ENCODE results near the gene MCM3AP.
A peak's percentile ranks its signal among the peaks of the same experiment; 100 is the strongest.

Gene MCM3AP

DNA sequence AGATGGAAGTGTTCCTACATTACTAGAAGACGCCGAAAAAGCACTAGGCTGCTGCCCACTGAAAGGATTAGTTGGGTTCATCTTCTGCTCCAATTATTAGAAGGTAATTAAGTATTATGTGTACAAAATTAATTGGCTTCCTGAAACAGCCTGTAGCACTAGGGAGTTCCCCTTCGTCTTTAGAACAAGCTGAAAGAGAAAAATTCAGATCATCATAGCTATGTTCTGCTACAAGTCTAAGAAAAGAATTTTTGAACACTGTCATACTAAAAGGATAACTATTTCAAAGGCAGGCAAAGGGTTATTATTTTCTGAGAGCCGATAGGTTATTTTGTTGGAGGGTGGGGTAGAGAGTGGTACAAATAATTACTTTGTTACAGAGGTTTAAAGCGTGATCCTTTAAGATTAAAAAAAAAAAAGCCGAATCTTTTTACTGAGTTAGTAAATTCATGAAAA is at the start of gene MCM3AP:
TSS of gene MCM3AP (minus strand) at position 406 of the 456 bp plus-strand sequence. CDS start at position 81, 325 bp downstream.
- no peak for DNase-seq

DNA sequence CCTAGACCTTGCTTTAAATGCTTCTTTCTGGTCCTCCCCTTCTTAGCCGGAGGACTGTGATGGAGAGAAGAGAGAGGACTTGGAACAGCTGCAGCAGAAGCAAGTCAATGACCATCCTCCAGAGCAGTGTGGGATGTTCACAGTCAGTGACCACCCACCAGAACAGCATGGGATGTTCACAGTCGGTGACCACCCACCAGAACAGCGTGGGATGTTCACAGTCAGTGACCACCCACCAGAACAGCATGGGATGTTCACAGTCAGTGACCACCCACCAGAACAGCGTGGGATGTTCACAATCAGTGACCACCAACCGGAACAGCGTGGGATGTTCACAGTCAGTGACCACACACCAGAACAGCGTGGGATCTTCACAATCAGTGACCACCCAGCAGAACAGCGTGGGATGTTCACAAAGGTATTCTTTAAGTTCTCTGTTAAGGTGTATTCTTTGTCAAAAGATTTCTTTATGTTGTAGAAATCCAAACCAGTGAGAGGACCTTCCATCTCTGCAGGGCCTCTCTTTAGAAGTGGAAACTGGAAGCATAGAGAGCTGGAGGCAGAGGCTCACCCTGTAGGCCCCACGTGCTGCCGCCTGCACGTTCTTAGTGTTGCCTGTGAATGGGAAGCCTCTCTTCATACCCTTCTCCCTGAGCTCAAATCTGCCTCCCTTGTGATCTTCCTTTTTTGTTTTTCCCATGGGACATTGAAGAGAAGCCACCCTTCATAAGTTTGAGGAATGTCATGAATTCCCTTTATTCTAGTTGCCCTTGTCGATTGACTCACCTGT is 49.1 kb upstream of the MCM3AP start:
- DNase-seq, result no peak

DNA sequence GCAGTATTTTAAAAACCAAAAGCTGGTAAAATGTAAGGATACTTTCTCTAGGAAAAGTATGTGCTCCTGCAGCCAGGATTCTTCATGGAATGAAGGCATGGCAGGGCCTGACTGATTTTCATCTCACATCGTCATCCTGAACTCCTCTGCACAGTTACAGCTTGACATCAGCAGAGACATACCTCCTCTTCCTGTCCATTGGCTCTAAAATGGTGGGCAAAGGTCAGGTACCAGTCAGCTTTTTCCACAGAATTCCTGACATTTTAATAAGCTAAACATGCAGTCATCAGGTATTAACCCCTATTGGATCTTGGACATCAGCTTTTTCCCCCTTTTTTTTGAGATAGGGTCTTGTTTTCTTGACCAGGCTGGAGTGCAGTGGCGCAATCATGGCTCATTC is 44.4 kb upstream of the MCM3AP start:
- DNase-seq, result no peak

DNA sequence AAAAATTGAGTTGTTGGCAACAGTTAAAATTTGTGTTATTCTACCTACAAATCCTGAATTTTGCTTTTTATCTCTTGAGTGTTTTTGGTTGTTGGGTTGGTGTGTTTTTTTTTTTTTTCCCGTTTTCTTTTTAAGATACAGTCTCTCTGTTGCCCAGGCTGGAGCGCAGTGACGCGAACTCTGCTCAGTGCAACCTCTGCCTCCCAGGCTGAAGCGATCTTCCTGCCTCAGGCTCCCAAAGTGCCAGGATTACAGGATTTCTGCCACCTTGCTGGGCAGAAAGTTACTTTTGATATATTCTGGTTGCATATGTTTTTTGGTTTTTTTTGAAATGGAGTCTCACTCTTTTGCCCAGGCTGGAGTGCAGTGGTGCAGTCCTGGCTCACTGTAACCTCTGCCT is 42.7 kb upstream of the MCM3AP start:
- no peak for DNase-seq

DNA sequence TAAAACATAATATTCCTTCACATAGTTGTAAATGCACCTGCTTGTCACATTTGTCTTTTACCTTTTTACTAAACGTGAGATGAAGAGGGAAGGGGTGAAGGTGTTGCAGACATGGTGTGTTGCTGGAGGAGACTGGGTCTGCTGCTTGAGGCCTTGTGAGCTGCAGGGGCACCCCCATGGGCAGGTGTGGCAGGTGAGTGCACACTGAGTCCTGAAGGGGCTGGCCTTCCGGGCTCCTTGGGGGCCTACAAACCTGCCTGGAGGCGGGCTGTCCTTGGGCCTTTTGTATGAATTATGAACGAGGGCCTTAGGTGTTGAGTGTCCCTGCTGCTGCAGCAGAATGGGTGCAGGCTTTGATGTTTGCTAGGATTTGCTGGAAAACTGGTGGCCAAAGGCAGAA is 42.3 kb upstream of the MCM3AP start:
- DNase-seq, result no peak

DNA sequence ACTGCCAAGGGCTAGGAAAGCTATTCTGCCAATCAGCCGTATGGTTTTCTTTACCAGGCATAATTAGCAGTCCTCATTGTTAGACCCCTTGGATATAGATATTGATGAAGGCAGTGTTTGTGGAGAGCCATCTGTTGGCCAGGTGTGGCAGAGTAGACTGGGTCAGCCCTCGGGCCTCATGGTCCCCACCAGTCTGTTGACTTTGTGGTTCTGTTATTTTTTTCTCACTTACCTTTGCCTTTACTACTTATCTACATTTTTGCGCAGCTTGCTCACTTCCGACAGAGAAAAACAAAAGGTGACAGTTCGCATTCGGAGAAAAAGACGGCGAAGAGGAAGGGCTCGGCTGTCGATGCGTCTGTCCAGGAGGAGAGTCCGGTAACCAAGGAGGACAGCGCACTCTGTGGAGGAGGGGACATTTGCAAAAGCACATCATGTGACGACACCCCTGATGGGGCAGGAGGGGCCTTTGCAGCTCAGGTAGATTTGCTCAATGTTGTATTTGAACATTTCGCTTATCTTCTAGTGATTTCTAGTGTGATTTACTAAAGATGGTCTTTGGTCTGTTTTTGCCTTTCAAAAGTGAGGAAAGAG is 40.8 kb upstream of the MCM3AP start:
- no peak for DNase-seq

DNA sequence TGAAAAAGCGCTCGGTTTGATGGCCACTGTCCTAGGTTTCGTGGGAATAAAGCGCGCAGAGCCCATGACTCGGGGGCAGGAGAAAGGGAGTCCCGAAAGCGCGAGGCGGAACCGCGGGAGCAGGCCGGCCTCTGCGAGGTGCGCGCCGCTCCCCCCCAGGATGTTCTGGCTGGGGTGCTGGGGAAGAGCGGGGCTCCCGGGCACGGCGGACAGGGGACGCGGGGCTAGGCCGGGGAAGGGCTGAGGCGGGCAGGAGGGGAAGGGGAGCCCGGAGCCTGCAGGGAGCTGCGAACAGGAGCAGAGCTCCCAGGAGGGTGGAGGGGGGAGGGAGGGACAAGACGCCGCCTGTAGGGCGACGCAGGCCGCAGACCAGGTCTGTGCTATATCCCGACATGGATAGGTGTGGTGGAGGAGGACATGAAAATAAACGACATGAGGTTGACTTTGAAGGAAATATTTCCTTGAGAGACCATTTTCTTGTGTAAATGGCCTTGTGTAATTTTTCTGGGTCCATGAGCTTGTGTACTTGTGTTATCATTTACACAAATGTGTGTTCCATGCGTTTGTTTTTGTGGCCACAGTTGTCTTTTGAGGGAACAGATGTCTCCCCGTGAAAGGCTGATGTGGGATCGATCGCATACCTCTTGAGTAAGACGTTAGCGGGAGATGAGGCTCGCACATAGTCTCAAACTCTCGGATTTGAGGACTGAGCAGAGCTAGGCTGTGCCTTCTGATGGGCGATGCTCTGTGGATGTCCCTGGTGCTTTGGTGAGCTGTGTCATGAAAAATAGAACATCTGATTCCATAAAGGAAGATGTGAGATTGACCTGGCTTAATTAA is 39.9 kb upstream of the MCM3AP start:
- DNase-seq, result peak in 1 of 2 experiments; percentile 58

DNA sequence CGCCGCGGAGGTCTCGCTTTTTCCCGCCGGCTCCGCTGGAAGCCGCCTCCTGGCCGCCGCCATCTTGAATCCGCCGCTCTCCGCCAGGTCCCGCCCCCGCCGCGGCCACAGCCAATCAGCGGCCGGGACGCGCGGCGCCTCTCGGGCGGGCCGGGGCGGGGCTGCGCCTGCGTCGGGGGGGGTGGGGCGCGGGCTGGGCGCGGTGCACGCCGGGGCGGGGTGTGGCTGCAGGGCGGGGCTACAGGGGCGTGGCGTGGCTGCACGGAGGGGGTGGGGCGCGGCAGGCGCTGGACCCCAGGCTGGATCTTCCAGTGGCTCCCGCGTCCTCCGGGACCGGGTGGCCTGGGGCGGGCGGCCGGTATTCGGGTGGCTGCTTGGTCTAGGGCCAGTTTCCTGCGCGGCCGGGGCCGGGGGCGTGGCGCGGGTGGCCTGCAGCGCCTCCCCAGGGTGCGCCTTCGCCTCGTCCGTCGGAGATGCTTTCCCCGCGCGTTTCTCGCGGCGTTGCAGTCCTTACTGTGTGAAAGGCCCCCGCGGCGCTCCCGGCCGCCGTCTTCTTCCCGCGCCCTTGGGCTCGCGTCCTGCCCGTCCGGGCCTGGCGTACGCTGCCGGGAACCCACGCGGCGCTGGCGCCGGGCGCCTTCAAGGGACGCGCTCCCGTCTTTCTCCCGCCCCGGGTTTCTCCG is 39.1 kb upstream of the MCM3AP start:
- peak; percentile 56 to 58 for DNase-seq

DNA sequence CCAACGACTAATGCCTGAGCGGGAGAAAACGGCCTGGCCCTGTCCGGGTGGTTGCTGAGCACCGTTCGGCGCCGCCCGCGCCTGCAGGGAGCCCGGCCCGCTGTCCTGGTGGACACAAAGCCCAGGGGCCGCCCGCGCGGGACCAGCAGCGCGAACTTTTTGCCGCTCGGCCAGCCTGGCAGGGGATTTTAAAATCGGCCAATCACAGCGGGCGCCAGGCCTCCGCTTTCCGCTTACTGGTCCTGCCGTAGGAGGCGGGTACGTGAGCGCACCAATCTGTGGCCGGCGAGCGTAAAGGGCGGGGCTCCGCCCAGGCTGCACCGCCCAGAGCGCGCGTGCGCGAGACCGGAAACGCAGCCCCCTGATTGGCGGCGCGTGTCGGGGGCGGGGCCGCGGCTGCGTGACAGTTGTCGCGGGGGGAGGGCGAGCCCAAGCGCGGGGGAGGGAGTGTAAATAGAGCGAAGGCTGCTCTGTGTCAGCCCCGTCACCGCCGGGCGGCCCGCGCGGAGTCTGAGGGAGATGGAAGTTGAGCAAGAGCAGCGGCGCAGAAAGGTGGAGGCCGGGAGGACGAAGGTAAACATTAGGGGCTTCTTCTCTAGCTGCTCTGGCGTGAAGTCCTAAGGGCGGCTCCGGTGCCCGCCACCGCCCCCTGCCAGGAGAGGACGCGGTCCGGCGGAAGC is 38.4 kb upstream of the MCM3AP start, which contains the start of the genes C21orf58 and PCNT:
TSS of gene C21orf58 (minus strand) at position 161 of the 680 bp plus-strand sequence. CDS start 1,132 bp downstream, outside the sequence.
TSS of gene PCNT (plus strand) at position 447 of the 680 bp plus-strand sequence. CDS start at position 520, 73 bp downstream.
- DNase-seq, result peak; percentile 95 to 97

DNA sequence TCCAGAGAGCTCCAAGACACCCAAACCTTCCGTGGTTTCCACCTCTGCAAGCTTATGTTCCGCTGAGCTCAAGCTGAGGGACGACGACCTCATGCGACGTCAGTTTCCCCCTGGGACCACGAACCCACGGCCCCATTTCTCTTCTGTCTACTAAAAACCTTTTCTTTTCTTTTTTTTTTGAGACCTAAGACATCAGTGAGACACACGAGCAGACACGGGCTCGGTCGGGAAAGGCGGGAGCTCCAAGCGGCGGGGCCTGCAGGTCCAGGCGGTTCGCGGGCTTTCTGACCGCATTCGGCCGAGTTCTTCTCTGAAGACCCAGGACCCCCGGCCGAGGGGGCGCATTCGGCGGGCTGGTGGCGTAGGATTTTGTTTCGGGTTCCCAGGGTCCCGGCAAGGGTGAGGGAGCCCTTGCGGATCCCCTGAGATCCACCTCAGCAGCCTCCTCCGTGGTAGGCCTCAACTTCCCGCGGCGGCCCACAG is 37.9 kb upstream of the MCM3AP start:
- no peak for DNase-seq

DNA sequence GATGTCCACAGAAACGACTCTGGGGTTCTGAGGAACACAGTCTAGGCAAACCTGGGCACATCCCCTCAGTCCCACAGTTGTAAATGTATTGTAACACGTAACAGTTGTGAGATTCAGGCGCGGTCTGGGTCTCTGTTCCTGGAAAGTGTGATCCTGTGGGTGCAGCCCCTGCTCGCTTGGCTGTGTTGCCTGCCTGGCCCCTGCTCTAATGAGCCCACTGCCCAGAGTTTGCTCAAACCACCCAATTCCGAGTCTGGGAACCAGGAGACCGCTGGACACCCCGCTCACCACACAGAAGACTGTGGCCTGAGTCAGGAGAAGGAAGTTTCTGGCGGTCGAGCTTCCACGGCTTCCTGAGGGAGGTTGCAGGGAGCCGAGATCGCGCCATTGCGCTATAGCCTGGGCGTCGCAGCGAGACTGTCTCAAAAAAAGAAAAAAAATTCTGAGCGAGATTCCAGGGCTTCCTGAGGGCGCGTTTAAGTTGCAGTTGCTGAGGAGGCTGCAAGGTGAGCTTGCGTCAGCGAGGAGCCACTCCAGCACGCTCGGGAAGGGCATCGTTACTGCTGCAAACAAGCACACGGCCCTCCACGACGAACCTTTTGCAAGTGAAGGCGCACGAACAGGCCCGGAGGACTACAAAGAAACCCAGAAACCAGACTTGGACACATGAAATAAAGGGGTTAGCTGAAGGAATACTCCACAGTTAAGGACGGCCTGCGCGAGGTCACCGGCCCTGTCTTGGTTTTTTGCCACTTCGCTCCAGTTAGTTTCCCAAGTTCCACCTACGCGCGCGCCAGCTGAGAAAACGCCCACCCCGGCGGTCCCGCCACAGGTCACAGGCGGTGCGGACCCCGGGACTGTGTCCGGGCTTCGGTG is 37.2 kb upstream of the MCM3AP start:
- DNase-seq, result peak in 1 of 2 experiments; percentile 21

DNA sequence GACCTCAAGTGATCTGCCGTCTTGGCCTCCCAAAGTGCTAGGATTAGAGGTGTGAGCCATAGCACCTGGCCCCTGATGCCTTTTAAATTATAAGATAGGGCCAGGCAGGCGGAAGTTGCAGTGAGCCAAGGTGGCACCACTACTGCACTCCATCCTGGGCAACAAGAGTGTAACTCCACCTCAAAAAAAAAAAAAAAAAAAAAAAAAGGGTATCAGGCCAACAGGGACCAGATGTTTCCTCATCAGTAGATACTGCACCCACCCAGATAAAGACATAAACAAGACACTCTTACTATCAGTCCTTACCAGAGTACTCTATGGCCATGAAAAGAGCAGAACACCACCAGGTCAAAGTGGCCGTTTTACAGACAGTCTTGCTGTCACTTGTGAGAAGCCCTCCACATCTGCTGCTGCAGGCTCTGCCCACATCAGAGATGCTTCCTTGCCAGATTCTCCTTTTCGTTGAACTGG is 35.0 kb upstream of the MCM3AP start:
- DNase-seq, result no peak

DNA sequence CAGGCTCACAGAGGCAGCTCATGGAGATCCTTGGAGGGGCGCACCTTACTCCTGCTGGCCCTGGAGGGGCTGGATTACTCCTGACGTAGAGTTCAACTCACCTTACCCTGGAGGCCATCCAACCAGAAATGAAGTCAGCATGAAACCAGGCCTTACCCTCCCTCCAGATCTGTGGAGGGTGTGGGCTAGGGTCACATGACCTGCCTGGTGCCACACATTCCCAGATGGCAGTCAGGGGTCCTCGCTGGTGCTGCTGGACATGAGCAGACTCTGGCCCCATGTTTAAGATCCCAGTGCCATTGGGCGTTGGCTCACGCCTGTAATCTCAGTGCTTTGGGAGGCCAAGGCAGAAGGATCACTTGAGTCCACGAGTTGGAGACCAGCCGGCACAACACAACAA is 33.8 kb upstream of the MCM3AP start:
- no peak for DNase-seq

DNA sequence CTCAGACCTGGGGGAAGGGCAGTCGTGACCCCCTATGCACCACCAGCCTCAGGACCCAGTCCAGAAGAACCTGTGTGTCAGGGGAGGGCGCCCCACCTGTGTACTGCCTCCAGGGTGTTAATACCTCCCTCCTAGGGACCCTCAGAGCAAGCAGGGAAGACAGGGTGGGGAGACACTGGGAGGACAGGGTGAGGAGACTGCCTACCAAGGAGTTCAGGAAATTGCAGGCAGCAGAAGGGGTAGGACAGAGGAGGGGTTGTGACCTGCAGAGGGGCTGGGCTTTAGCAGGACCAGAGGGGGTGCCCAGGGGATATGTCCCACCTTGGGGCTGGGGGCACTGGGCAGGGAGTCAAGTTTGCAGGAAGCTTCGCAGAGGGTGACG is 33.0 kb upstream of the MCM3AP start:
- DNase-seq, result no peak

DNA sequence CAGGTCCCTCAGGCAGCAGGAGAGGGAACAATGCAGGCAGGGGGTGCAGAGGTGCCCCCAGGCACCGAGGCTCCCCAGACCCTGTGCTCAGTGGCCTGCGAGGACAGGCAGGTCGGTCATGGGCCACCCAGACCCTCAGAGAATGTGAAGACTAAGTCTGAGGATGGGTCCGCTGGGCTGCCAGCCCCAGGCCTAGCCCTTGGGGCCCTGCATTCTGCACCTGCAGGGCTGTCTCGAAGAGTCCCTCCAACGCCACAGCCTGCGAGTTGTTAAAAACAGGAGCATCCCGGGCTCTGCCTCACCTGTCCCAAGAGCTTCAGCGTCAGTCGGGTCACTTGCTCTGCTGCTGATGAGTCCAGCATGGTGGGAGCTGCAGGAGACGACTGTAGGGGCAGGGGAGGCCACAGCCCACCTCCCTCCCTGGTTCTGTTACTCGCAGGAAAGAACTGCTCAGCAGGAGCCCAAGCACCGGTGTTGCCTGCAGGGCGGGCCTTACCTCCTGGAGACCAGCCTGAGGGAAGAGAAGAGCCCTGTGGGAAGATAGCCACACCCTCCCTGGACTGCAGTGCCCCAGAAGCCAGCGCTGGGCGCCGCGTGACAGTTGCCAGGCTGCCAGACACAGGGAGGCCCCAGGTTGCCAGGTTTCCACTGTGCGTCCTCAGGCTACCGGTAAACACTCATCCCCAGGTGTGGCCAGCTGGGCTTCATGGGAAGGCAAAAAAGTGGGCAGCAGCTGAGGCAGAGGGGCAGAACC is 32.5 kb upstream of the MCM3AP start:
- no peak for DNase-seq

DNA sequence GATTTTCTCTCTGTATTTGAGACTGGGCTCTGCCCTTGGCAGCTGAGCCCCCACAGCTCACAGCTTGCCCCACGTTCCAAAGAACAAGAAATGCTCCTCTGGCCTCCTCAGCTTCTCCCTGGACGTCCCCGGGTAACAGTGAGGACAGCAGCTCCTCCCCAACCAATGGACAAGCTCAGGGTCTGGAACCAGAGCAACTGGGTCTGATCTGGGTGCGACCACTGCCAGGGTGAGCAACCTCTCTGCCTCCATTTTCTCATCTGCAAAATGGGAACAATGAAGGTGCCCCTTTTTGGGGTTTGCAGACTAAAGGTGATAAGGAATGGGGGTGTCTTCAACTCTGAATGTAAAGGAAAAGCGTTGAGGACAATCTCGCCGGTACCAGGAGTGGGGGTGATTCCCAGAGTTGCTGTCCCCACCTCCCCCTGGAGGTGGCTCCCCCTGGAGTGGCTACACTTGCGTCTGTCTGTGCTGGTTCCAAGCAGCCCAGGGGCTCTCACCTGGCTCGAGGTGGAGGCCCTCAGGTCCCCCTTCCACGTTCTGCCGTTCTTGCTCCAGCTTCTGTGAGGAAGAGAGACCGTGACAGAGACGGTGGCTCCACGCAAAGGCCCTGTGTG is 31.4 kb upstream of the MCM3AP start:
- no peak for DNase-seq

DNA sequence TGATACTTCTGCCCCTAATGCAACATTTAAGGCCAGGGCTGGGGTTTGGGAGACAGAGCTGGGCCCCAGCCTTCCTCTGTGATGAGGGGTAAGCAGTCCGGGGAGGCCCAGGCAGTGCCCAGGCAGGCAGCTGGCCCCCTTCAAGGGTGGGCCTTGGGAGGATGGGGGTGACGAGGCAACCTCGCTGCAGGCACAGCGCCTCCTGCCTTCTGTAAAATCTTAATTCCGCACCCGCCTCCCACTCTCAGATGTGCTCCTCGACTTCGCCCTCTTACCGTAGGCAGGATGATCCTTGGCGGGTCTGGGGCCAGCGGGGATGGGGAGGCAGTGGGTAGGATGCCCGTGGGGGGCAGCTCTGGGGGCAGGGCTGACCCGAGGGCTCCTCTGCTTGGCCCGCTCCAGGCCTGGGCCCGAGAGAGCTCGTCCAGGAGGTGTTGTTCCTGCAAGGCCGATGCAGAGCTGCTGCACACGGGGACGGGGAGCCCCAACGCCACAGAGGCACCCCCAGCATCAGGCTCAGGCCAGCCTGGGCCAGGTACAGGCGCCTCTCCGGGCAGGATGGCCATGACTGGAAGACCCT is 29.1 kb upstream of the MCM3AP start:
- no peak for DNase-seq

DNA sequence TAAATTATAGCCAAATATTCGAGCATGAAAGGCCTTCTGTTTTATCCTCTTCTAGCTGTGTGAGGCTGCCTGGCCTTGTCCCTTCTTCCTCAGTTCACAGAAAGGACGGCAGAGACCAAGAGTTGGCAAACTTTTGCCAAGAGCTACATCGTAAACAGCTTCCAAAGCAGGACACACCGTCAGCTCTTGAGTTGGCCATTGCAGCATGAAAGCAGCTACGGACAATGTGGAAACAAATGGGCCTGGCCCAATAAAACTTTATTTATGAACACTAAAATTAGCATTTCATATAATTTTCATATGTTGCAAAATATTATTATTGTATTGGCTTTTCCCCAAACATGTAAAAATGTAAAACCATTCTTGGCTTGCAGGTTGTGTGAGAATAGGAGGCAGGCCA is 27.5 kb upstream of the MCM3AP start:
- DNase-seq, result no peak

DNA sequence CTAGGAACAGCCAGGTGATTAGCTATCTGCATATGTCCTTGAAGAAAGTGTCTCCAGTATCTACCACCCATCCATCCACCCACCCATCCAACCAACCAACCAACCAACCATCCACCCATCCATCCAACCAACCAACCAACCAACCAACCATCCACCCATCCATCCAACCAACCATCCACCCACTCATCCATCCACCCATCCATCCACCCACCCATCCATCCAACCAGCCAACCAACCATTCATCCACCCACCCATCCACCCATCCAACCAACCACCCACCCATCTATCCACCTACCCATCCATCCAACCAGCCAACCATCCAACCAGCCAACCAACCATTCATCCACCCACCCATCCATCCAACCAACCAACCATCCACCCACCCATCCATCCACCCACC is 26.2 kb upstream of the MCM3AP start:
- DNase-seq, result no peak

Data from SHP77 (cell line).